Lung (tissue), 12 donors: Measurements from ENCODE around the gene POU6F2. TPM values are rescaled to one million over a fixed set of nuclear protein-coding genes. Genes with fewer than 3 reads are reported as not detected.

ENCODE experiments used
- ATAC-seq: fragments of 200-7000 bp; cut with Tn5 transposase; one replicate; pipeline ENCODE4 v1.9.1; 2020; ENCODE audit warnings: moderate number of reproducible peaks; ENCODE audit not compliant: insufficient read depth, low FRiP score
- DNase-seq, 3 donors: peaks; one replicate each; pipeline ENCODE4 v3.0.0-alpha.2; 2013 to 2017
- H3K27ac ChIP-seq, 2 donors: one replicate each; pipeline ENCODE4 v1.5.1; 2013; ENCODE audit warnings: mild to moderate bottlenecking in 2 of 2, moderate library complexity in 2 of 2, control low read depth in 1 of 2, inconsistent platforms in 1 of 2, low read depth in 1 of 2, low read length in 1 of 2
- H3K27me3 ChIP-seq, 3 donors: one replicate each; pipeline ENCODE4 v1.5.1; 2013; ENCODE audit warnings: low read length in 2 of 3; ENCODE audit not compliant: control insufficient read depth in 3 of 3, insufficient read depth in 3 of 3
- H3K36me3 ChIP-seq, 4 donors: one replicate each; pipeline ENCODE4 v1.5.1; 2013; ENCODE audit warnings: low read length in 4 of 4, mild to moderate bottlenecking in 1 of 4, moderate library complexity in 1 of 4; ENCODE audit not compliant: control insufficient read depth in 4 of 4, insufficient read depth in 4 of 4
- H3K4me1 ChIP-seq, 5 donors: one replicate each; pipeline ENCODE4 v1.5.1; 2013; ENCODE audit warnings: low read length in 5 of 5, mild to moderate bottlenecking in 2 of 5, moderate library complexity in 1 of 5; ENCODE audit not compliant: control insufficient read depth in 5 of 5, insufficient read depth in 5 of 5
- H3K4me3 ChIP-seq: one replicate; pipeline ENCODE4 v1.5.1; 2013; ENCODE audit warnings: mild to moderate bottlenecking, control low read depth, moderate library complexity
- H3K9ac ChIP-seq, 2 donors: one replicate each; pipeline ENCODE4 v1.5.1; 2013; ENCODE audit warnings: low read length in 2 of 2, control low read depth in 1 of 2; ENCODE audit not compliant: insufficient read depth in 1 of 2
- H3K9me3 ChIP-seq, 4 donors: one replicate each; pipeline ENCODE4 v1.5.1; 2013; ENCODE audit warnings: low read length in 3 of 4, mild to moderate bottlenecking in 1 of 4, moderate library complexity in 1 of 4; ENCODE audit not compliant: control insufficient read depth in 4 of 4, insufficient read depth in 3 of 4
- CTCF ChIP-seq: IDR thresholded peaks from 2 replicates; pipeline ENCODE4 v1.5.1; 2012; ENCODE audit warnings: mild to moderate bottlenecking; ENCODE audit errors: control extremely low read depth, extremely low read depth
- WGBS, 2 donors: extraction: QIAGEN DNeasy Blood & Tissue Kit; methylation state at CpG; one replicate each; pipeline ENCODE4 v1.1.7; 2013; 5-methylcytosine and 5-hydroxymethylcytosine counted together
- polyA plus RNA-seq, 2 donors: library from polyadenylated mRNA; stranded (reverse); fragments of 200-250 nt; gene quantifications; one replicate each; pipeline ENCODE4 v1.2.1, GENCODE V29; 2013
- total RNA-seq, 2 donors: library from RNA; depleted of rRNA in 1 of 2; stranded (reverse); fragments of >200 nt in 1 of 2; gene quantifications; one replicate each; pipeline ENCODE4 v1.2.1, GENCODE V29; 2014 to 2021
- donor health status: control.
- donor health status: control.
- donor health status: Bipolar disorder and iron deficiency.
- donor health status: healthy.
- donor health status: DM: yes; HTN: yes; CAD: no.

The POU6F2 gene
- total and polyA plus RNA-seq, 4 donors: 0.08 to 0.18 TPM; not detected in 2

GRCh38 chr7:39507866-39508551 is 530.3 kb downstream of the POU6F2 start:
- Histone ChIP-seq H3K27me3 (no peaks in the 10 kb centered on the region), H3K27ac (no peak overlapping the region), H3K9me3 (peaks cover 0 to 3% (median 0%) of the 10 kb centered on the region in 4 donors), H3K9ac (no peak overlapping the region), H3K4me3 (no peak overlapping the region), H3K36me3 (no peaks in the 10 kb centered on the region), H3K4me1 (peaks cover 0 to 3% (median 0%) of the 10 kb centered on the region in 5 donors)
- DNase-seq (no peak), ATAC-seq (peak; percentile 59)
- 43 to 48% methylated on average over 8 of the region's 8 CpGs for WGBS, 2 donors
- no peak for TF ChIP-seq CTCF

GRCh38 chr7:39509436-39509835 is 531.7 kb downstream of the POU6F2 start:
- H3K27ac ChIP-seq: no peak overlapping the region
- peaks cover 0 to 3% (median 0%) of the 10 kb centered on the region in 4 donors for H3K9me3 ChIP-seq
- ATAC-seq (no peak), DNase-seq (no peak)
- H3K36me3 ChIP-seq: no peaks in the 10 kb centered on the region
- H3K9ac ChIP-seq: no peak overlapping the region
- TF ChIP-seq CTCF: no peak
- WGBS, 2 donors: 32 to 52% methylated on average over 4 of the region's 4 CpGs
- peaks cover 0 to 3% (median 0%) of the 10 kb centered on the region in 5 donors for H3K4me1 ChIP-seq
- no peaks in the 10 kb centered on the region for H3K27me3 ChIP-seq
- no peak overlapping the region for H3K4me3 ChIP-seq

GRCh38 chr7:39509912-39510311 is 532.2 kb downstream of the POU6F2 start:
- DNase-seq: no peak
- H3K9me3 ChIP-seq: peaks cover 0 to 3% (median 0%) of the 10 kb centered on the region in 4 donors
- WGBS, 2 donors: 38 to 57% methylated on average over 2 of the region's 2 CpGs
- H3K36me3 ChIP-seq: no peaks in the 10 kb centered on the region
- no peaks in the 10 kb centered on the region for H3K27me3 ChIP-seq
- no peak overlapping the region for H3K27ac ChIP-seq
- no peak for ATAC-seq
- no peak for TF ChIP-seq CTCF
- H3K4me3 ChIP-seq: no peak overlapping the region
- peaks cover 0 to 3% (median 0%) of the 10 kb centered on the region in 5 donors for H3K4me1 ChIP-seq
- no peak overlapping the region for H3K9ac ChIP-seq
